Calu3 (cell line): ENCODE data around the gene HEPHL1. TPM values are rescaled to one million over a fixed set of nuclear protein-coding genes. Genes with fewer than 3 reads are reported as not detected.

Experiments
- BruUV-seq: library from RNA; stranded (reverse); fragments of 400-500 nt; replicated peaks from 2 replicates; lab custom pipeline; 2021; lab: Mats Ljungman, UMichigan
- CTCF ChIA-PET: fragments of 300-600 bp; sonication (Branson Sonifier 250); formaldehyde crosslinking; loops from one replicate; lab custom pipeline; 2022; ENCODE audit warnings: antibody characterized with exemption; lab: Charles Lee
- DNase-seq: peaks from one replicate; pipeline ENCODE4 v3.0.0; 2022
- H3K27ac Mint-ChIP-seq: one replicate; pipeline ENCODE4 v1.8.0; 2022; ENCODE audit warnings: mixed read lengths; ENCODE audit not compliant: unreplicated experiment
- H3K27me3 Mint-ChIP-seq: one replicate; pipeline ENCODE4 v1.8.0; 2022; ENCODE audit warnings: mixed read lengths; ENCODE audit not compliant: unreplicated experiment
- H3K36me3 Mint-ChIP-seq: one replicate; pipeline ENCODE4 v1.8.0; 2022; ENCODE audit warnings: mild to moderate bottlenecking, moderate library complexity, mixed read lengths; ENCODE audit not compliant: insufficient read depth, unreplicated experiment
- H3K4me1 Mint-ChIP-seq: one replicate; pipeline ENCODE4 v1.8.0; 2022; ENCODE audit warnings: mild to moderate bottlenecking, low read depth, mixed read lengths; ENCODE audit not compliant: unreplicated experiment
- H3K4me3 Mint-ChIP-seq: one replicate; pipeline ENCODE4 v1.8.0; 2022; ENCODE audit warnings: mild to moderate bottlenecking, low read depth, moderate library complexity, mixed read lengths; ENCODE audit not compliant: unreplicated experiment
- H3K9me3 Mint-ChIP-seq: one replicate; pipeline ENCODE4 v1.8.0; 2022; ENCODE audit warnings: low read depth, mixed read lengths; ENCODE audit not compliant: unreplicated experiment
- CTCF ChIP-seq: fragments of 200-600 bp; IDR thresholded peaks from one replicate; pipeline ENCODE4 v1.8.0; 2022; ENCODE audit warnings: antibody characterized with exemption; ENCODE audit not compliant: unreplicated experiment
- intact Hi-C: fragments of 100-400 bp; cut with micrococcal nuclease; formaldehyde crosslinking; loops from one replicate; pipeline ENCODE4 v1.10.0; 2022; ENCODE audit not compliant: unreplicated experiment
- total RNA-seq: library from RNA; stranded (reverse); gene quantifications from 2 replicates; pipeline ENCODE4 v1.2.3, GENCODE V29; 2022

HEPHL1 gene
- total RNA-seq, 1 experiment from 2014 or later: not detected

GRCh38 chr11:94148189-94148588 is 127.0 kb downstream of the HEPHL1 start:
- no peak for TF ChIP-seq CTCF
- CTCF ChIA-PET: no interaction called here
- Mint-ChIP-seq H3K4me1 (peaks cover 61% of the 10 kb centered on the region), H3K27me3 (no peaks in the 10 kb centered on the region), H3K4me3 (no peak overlapping the region), H3K9me3 (no peaks in the 10 kb centered on the region), H3K36me3 (peaks cover 3% of the 10 kb centered on the region), H3K27ac (no peak overlapping the region)
- intact Hi-C loops: no loop called here
- BruUV-seq: no TSS peak
- DNase-seq: no peak

GRCh38 chr11:94149431-94150017 is 128.4 kb downstream of the HEPHL1 start:
- Mint-ChIP-seq H3K36me3 (peaks cover 4% of the 10 kb centered on the region), H3K9me3 (no peaks in the 10 kb centered on the region), H3K27ac (no peak overlapping the region), H3K4me3 (no peak overlapping the region), H3K27me3 (no peaks in the 10 kb centered on the region), H3K4me1 (peaks cover 54% of the 10 kb centered on the region)
- intact Hi-C loops: no loop called here
- no peak for DNase-seq
- no peak for TF ChIP-seq CTCF
- BruUV-seq: no TSS peak
- CTCF ChIA-PET: no interaction called here

- Mint-ChIP-seq H3K27me3 (no peaks in the 10 kb centered on the region), H3K36me3 (peaks cover 4% of the 10 kb centered on the region), H3K4me3 (no peak overlapping the region), H3K4me1 (peaks cover 52% of the 10 kb centered on the region), H3K27ac (no peak overlapping the region), H3K9me3 (no peaks in the 10 kb centered on the region)
- CTCF ChIA-PET: no interaction called here
- no TSS peak for BruUV-seq
- TF ChIP-seq CTCF: no peak
- intact Hi-C loops: no loop called here
- DNase-seq: no peak
These were observed 128.9 kb downstream of the HEPHL1 start for GRCh38 chr11:94150056-94150455.

- TF ChIP-seq CTCF: no peak
- BruUV-seq: no TSS peak
- peaks cover 52% of the 10 kb centered on the region for H3K4me1 Mint-ChIP-seq
- no peak for DNase-seq
- peaks cover 4% of the 10 kb centered on the region for H3K36me3 Mint-ChIP-seq
- CTCF ChIA-PET: interaction anchor here (1.3 kb wide), 1 partner anchor 15 kb away, joined by 3 read pairs; no protein-coding TSS in a partner anchor
- H3K9me3 Mint-ChIP-seq: no peaks in the 10 kb centered on the region
- no peaks in the 10 kb centered on the region for H3K27me3 Mint-ChIP-seq
- no peak overlapping the region for H3K27ac Mint-ChIP-seq
- no peak overlapping the region for H3K4me3 Mint-ChIP-seq
- intact Hi-C loops: no loop called here
These were observed 129.8 kb downstream of the HEPHL1 start for GRCh38 chr11:94150704-94151685.
